ENCODE results near the gene ZNF302.

DNA sequence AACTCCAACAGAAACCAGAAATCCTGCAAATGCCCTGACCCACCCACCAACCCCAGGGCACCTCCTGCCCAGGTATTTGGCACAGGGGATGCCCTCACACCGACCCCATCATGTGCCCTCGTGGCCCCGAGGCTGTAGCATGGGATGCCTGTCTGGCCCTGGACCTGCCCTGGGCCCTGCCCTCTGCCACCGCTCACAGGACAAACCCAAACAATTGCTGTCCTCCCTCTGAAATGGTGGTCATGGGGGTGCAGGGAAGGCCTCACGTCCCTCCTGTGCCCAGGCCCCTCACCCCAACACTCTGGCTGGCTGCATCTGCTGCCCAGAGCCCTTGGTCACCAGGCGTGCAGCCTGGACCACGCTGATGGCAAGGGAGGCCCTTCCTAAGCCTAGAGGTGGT, 54.5 kb downstream of the ZNF302 start:
- TF ChIP-seq EP300 (IDR thresholded peaks at IDR 0.05) (no peak), POLR2A (IDR thresholded peaks at IDR 0.05; ENCODE audit: low read depth) (no peak), POLR2AphosphoS5 (IDR thresholded peaks at IDR 0.05) (no peak)
- TF ChIP-seq, protein P1, sequence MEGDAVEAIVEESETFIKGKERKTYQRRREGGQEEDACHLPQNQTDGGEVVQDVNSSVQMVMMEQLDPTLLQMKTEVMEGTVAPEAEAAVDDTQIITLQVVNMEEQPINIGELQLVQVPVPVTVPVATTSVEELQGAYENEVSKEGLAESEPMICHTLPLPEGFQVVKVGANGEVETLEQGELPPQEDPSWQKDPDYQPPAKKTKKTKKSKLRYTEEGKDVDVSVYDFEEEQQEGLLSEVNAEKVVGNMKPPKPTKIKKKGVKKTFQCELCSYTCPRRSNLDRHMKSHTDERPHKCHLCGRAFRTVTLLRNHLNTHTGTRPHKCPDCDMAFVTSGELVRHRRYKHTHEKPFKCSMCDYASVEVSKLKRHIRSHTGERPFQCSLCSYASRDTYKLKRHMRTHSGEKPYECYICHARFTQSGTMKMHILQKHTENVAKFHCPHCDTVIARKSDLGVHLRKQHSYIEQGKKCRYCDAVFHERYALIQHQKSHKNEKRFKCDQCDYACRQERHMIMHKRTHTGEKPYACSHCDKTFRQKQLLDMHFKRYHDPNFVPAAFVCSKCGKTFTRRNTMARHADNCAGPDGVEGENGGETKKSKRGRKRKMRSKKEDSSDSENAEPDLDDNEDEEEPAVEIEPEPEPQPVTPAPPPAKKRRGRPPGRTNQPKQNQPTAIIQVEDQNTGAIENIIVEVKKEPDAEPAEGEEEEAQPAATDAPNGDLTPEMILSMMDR (IDR thresholded peaks at IDR 0.05) = no peak

Measured in esophagus muscularis mucosa (tissue), 4 donors.